C1 segment of cervical spinal cord (tissue), 14 donors: ENCODE results near the gene ARHGAP6.

Experiments
- DNase-seq, 14 donors: peaks; one replicate each; lab custom pipeline; 2025; lab: John Stamatoyannopoulos, UW

ARHGAP6 gene, protein sequence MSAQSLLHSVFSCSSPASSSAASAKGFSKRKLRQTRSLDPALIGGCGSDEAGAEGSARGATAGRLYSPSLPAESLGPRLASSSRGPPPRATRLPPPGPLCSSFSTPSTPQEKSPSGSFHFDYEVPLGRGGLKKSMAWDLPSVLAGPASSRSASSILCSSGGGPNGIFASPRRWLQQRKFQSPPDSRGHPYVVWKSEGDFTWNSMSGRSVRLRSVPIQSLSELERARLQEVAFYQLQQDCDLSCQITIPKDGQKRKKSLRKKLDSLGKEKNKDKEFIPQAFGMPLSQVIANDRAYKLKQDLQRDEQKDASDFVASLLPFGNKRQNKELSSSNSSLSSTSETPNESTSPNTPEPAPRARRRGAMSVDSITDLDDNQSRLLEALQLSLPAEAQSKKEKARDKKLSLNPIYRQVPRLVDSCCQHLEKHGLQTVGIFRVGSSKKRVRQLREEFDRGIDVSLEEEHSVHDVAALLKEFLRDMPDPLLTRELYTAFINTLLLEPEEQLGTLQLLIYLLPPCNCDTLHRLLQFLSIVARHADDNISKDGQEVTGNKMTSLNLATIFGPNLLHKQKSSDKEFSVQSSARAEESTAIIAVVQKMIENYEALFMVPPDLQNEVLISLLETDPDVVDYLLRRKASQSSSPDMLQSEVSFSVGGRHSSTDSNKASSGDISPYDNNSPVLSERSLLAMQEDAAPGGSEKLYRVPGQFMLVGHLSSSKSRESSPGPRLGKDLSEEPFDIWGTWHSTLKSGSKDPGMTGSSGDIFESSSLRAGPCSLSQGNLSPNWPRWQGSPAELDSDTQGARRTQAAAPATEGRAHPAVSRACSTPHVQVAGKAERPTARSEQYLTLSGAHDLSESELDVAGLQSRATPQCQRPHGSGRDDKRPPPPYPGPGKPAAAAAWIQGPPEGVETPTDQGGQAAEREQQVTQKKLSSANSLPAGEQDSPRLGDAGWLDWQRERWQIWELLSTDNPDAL (N-terminal part only)

DNA sequence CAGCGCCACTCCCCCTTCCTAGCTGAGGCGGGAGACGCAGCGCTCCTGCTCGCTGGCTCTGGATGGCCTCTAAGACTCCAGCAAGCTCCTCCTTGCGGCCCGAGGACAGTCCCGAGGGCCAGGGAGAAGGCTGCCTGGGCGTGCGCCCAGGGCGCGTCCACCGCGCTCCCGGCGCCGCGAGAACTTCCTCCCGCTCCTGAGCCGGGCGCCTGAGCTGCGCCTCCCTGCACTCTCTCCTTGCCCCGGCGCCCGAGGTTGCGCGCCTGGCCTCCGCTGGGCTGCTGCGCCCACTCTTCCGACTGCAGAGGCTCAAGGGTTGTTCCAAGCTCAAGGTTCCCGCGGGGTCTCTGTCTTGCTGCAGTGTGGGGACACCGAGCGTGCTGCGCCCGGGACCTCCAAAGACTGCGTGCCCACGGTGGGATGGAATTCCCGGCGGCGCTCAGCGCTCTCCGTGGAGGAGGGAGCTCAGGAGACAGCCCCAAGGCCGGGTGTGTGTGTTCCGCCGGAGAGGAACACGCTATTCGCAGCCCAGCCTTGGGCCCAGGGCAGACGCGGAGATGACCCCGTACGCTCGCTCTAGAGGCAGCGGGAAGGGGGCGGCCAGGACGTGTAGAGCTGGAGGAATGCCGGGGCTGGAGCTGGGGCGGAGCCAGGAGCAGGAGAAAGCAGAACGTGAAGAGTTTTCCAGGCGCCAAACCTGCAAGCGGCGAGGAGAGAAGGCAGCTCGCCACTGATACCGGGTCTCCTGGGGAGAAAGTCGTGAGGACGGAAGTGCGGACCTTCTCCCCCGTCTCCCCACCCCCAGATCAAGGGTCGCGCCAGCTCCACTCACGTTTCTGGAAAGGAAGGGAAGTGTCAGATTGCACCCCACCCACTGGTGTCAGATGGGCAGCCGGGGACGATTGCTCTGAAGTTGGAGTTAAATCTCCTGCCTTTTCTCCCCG, at the start of gene ARHGAP6:
ARHGAP6 (minus strand) TSS at position 753 of the 944 bp plus-strand sequence. CDS start 1,092 bp downstream, outside the sequence.
- no peak for DNase-seq

DNA sequence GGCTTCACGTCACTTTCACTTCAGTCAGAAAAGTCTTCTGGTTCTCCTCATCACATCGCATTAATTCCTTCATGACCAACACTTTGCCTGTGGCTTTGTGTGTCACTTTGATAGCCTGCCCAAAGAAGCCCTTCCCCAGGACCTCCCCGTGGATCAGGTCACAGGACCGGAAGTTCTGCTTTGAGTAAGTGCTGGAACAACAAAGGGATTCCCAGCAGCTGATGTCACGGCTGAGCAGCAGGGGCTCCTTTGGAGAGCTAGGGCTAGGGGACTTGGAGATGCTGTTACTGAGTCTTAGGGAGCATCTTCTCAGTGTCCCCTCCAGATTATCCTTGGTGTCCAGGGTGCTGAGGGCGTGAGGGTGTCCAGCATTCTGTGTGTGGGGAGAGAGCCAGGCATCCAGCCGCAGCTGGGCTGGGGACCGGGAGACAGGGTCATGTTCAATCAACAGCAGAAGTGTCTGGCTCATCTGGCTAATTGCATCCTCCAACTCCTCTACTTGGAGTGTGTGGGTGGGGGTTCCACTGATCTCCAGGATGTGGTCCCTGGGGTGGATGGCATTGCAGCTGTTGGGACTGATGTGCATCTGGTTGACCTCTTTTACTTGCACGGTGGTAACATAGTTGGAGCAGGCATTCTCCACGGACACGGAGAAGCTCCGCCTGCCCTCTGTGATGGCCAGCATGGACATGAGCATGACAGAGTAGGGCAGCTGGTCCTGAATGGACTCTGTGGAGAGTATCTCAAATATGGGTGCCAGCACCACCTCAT, 39.2 kb upstream of the ARHGAP6 start:
- no peak for DNase-seq

GRCh38 chrX:11703855-11704254, 38.1 kb upstream of the ARHGAP6 start:
- no peak for DNase-seq

DNA sequence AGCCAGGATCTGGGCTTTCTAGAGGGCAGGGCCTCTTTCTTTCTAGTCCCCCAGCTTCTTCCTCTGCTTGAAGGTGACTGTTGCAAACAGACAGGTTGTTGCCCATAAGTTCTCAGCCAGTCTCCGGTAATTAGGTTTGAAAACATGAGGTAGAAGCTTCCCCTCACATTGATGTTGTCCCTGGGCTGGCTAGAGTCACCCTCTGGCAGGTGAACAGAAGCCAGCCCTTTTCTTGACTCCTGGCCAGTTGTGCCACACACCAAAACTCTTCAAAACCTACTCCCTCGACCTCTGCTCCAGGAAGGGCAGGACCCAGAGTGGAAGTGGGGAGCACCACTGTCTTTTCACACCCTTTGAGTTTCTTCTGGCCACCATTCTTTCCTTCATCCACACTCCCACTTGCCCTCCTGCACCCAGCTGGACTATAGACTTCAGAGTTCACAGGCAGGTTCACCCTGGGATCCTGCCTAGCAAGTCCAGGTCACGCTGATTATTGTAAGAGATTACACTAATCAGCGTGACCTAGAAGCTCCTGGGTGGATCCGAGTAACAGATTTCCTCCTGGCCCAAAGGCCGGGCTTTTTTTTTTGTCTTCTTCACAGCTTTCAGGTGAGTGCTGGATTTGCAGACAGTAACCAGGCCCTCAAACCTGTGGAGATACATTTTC, 37.4 kb upstream of the ARHGAP6 start:
- DNase-seq, result no peak

DNA sequence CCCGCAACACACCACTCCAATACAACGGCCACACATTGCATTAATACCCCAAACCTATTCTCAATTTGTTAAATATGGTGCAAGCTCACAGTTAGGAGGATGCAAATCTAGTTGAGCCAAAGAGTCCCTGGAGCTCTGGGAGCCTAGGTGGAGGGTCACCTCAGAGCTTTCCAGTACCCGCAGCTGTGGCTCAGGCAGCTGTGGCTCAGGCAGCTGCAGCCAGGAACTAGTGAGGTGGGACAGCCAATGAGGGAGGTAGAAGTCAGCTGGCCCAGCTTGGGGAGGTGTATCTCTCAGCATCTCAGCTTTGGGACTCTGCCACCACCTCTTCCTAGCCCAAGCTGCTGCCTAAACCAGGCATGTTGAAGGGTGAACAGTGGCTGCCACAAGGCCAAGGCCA, 36.7 kb upstream of the ARHGAP6 start:
- no peak for DNase-seq

DNA sequence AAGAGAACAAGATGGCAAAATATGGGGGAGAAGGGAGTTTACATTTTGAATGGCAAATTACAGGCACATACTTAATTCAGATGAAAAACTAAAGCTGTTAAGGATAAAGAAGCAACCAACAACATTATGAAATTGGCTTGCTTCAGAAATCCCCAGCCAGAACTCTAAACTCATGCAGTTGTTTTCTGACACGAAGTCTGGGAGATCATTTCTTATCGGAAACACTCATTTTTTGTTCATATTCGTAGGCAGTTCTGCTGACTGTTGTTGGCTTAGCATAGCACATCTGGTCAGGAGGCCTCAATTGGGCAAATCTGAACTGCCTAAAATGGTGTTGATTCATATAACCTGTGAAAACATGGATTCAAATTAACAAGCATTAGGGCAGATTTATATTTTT, 33.0 kb upstream of the ARHGAP6 start:
- DNase-seq, result no peak

DNA sequence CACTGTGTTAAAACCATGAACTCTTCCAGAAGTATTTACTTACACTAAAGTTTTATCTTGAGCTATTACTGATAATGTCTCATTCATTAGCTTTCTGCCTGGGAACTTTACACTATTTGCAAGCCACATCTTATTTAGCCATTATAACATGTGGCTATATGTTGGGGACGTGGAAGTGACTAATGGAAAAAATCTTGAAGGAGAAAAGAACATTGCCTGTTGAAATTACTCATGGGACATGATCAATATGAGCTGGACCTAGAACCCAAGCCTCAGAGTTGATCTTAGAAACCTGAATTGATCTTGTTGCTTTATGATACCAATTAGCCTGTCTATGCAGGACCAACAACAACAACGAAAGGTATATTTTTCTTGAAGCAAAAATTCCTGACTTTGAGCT, 22.5 kb upstream of the ARHGAP6 start:
- no peak for DNase-seq

DNA sequence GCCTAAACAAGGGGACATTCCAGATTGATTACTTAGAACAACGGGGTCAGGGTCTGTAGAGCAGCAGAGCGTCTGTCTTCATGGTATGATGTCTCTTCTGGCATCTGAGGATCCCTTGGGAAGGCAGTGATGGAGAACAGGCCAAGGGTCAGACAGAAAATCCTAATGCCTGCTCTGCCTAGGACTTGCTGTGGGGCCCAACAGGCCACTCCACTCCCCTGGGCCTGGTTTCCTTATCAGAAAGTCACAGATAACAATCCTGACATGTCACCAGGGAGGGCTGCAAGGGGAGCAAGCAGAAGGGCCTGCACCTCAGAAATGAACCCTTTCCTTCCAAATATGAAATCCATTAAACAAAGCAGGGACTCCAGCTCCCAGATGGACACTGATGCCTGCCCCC, 21.4 kb upstream of the ARHGAP6 start:
- no peak for DNase-seq

DNA sequence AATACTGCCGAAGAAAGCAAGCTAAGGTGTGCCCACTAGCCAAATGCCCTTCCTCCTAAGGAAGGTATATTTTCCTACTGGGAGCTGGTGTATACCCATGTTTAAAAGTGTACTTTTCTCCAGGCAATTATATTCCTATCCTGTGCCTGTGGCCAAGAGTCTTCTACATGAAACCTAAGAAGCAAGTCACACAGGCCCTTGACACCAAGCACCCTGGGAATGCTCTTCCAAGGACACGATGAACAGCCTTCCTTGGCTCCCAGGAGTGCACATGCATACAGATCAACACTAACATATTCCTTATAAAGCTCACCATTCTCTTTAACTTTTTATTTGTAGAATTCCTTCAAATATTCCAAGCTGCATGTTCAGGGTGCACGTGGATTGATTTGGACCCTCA, 17.3 kb upstream of the ARHGAP6 start:
- no peak for DNase-seq

DNA sequence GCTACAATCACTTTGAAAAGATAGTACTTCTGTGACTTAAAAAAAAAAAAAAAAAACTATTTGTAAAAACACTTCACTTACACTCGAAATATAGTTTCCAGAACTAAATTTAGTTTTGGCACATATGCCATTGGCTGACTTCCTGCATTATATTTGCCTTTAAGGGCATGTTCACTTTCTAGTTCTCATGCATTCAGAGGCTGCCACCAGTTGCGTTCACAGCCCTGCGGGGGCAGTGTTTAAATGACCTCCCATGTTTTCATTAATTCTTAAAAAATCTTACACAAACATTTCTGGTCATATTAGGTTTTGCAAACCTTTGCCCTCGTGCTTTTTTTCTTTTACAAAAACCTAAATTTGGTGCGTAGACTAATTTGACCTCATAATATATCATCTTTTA, 12.4 kb upstream of the ARHGAP6 start:
- no peak for DNase-seq

- DNase-seq, result no peak
These were observed 6.5 kb upstream of the ARHGAP6 start for GRCh38 chrX:11672213-11672612.

- no peak for DNase-seq
These were observed 4.6 kb upstream of the ARHGAP6 start for GRCh38 chrX:11670316-11670715.

DNA sequence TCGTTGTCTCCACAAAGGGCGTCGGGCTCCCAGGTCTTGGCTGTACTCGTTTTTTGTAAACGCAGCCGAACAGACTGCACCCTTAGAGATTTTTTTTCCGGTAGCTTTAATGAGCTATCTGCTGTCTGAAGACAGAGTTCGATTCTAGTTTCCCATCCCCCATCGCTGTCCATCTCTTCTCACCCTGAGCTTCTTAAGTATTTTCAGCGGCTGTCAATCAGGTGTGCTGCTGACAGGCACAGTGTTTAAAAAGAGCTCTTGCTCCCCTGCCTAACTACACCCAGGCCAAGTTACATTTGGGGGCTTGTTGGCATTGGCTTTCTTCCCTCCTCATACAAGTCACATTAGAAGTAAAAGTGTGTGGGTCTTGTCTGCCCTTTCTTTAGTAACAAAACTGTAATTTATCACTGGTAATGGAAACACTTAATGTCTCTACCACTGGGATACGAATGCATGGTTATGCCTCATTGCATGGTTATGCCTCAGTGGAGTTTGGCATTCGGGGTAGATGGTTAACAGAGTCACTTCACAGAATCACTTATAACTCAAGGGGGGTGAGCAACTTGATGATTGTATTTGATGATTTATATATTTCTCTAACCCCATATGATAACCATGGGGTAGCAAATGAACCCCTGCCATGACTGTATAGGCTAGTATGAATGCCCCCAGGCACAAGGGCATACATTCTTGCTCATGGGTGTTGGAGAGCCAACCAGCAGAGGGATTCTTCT, 1.4 kb upstream of the ARHGAP6 start:
- no peak for DNase-seq

DNA sequence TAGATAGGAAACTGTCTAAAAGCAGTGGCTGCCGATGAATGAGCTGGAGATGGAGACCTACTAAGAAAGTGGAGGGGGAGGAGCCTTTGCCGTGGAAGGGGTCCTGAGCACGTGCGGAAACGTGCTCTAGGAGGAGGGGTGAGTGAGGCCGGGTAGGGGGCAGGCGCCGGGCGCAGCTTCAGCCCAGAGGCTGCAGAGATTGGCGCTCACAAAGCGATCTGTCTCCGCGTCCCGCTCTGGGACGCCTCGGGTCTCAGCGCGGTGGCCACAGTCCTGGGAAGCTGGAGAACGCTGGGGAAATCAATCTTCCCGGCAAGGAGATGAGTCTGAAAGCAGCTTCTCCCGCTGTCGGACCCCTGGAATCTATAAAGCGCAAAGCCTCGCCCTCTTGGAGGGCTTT, 444 bp upstream of the ARHGAP6 start:
- DNase-seq, result no peak

DNA sequence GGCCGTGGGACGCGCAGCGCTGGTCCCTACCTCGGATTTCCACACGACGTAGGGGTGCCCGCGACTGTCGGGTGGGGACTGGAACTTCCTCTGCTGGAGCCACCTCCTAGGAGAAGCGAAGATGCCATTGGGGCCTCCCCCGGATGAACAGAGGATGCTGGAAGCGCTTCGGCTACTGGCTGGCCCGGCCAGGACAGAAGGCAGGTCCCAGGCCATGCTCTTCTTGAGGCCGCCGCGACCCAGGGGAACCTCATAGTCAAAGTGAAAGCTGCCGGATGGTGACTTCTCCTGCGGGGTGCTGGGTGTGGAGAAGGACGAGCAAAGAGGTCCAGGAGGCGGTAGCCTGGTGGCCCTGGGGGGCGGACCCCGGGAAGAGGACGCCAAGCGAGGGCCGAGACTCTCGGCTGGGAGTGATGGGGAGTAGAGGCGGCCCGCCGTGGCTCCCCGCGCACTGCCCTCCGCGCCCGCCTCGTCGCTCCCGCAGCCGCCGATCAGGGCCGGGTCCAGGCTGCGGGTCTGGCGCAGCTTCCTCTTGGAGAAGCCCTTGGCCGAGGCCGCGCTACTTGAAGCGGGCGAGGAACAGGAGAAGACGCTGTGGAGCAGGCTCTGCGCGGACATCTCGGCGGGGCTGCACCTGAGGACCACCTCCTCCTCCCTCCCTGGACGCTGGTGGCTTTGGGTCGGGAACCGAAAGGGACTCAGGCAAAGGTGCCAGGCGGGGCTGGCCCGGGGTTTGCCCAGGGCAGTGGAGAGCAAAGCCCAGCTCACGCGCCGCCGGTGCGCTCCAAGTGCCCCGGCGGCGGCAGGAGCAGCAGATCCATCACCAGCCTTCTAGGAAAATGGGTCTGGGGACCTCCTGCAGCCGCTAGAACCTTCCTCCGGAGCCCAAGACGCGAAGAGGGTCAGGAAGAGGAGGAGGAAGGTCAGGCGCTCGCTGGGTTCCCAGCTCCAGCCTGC, 1.2 kb downstream of the ARHGAP6 start:
- DNase-seq, result no peak

DNA sequence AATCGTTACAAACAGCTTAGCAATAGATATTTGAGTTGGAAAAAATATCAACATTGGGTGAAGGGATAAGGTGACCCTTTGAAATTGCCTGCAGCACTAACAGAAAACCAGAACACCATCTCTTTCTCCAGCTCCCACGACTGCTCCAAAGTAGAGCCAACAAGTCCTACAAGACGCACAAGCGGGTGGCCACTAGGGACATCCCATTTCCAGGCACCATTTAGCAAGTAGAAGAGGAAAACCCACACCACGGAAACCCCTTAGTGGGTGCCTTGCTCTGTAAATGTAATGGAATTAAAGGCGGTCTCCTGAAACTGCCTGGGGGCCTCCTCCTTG, 1.9 kb downstream of the ARHGAP6 start:
- no peak for DNase-seq

DNA sequence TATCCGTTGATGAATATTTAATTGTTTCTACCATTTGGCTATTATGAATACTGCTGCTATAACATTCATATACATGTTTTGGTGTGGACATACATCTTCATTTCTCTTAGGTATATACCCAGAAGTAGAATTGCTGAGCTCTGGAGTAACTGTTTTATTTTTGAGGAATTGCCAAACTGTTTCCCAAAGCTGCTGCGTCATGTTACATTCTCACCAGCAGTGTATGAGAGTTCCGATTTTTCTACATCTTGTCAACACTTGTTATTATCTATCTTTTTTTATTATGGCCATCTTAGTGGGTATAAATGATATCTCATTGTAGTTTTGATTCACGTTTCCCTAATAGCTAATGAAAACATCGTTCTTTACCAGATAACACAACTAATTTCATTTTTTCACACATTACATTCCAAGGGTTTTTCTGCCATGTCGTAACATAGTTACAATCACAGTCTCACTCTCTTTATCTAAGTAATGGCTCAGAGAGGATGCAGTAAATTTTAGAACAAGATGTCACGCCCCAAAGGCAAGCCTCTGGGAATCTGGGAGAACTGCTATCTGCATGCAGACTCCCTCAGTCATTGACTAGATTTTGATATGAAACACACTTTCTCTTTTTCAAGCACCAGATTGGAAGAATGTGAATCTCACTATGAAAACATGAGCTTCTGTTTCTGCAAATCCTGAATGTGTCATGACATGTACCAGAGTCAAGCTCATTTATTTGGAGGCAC, 10.3 kb downstream of the ARHGAP6 start:
- no peak for DNase-seq
